Neural crest cell (in vitro differentiated cells): ENCODE results near the gene OPN5. TPM values are rescaled to one million over a fixed set of nuclear protein-coding genes. Genes with fewer than 3 reads are reported as not detected.

Source experiments
- DNase-seq: peaks from one replicate; pipeline ENCODE4 v3.0.0; 2021; ENCODE audit warnings: low read depth, mixed read lengths, low spot score
- H3K27ac Mint-ChIP-seq: one replicate; pipeline ENCODE4 v1.8.0; 2021; ENCODE audit warnings: mild to moderate bottlenecking, mixed read lengths; ENCODE audit not compliant: unreplicated experiment
- H3K27me3 Mint-ChIP-seq: 2 replicates; pipeline ENCODE4 v1.8.0; 2021; ENCODE audit warnings: low read depth, mild to moderate bottlenecking, mixed read lengths
- H3K36me3 Mint-ChIP-seq: 2 replicates; pipeline ENCODE4 v1.8.0; 2021; ENCODE audit warnings: low read depth, mild to moderate bottlenecking, mixed read lengths
- H3K4me1 Mint-ChIP-seq: 2 replicates; pipeline ENCODE4 v1.8.0; 2021; ENCODE audit warnings: mixed read lengths
- H3K4me3 Mint-ChIP-seq: one replicate; pipeline ENCODE4 v1.8.0; 2021; ENCODE audit warnings: mild to moderate bottlenecking, mixed read lengths
- H3K9me3 Mint-ChIP-seq: 2 replicates; pipeline ENCODE4 v1.8.0; 2021; ENCODE audit warnings: mixed read lengths
- CTCF ChIP-seq: fragments of 200-600 bp; sonication (generic); conservative IDR thresholded peaks from 2 replicates; pipeline ENCODE4 v1.5.0; 2021; ENCODE audit warnings: antibody characterized with exemption, mild to moderate bottlenecking
- total RNA-seq: library from RNA; stranded (reverse); gene quantifications from 2 replicates; pipeline ENCODE4 v1.2.1, GENCODE V29; 2021

The OPN5 gene
- total RNA-seq, 1 donor from 2014 or later, result not detected

- TF ChIP-seq CTCF, result no peak
- Mint-ChIP-seq H3K4me1 (peaks cover 7% of the 10 kb centered on the region), H3K36me3 (no peaks in the 10 kb centered on the region), H3K9me3 (peaks cover 7% of the 10 kb centered on the region), H3K4me3 (no peak overlapping the region), H3K27me3 (no peaks in the 10 kb centered on the region), H3K27ac (no peak overlapping the region)
- DNase-seq, result no peak
Observed at GRCh38 chr6:47809873-47810272, 28.0 kb downstream of the OPN5 start.

DNA sequence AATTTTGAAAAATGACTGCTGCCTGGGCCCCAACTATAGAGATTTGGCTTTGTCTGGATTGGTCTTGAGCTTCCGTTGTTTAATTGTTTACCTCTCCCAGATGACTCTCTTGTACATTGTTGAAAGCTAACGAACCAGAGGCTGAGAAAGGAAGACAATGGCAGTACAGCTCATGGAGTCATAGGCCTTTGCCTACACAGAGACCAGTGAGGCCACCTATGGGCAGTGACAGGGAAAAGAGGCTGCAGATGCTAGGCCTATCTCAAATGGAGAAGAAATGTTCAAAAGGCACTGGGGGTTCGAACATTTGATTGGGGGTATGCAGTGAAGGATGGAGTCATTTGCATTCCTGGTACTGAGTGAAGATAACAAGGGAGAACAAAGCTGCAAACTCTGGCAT lies 29.1 kb downstream of the OPN5 start:
- Mint-ChIP-seq H3K4me1 (peaks cover 7% of the 10 kb centered on the region), H3K27me3 (no peaks in the 10 kb centered on the region), H3K4me3 (no peak overlapping the region), H3K9me3 (peaks cover 7% of the 10 kb centered on the region), H3K36me3 (no peaks in the 10 kb centered on the region), H3K27ac (no peak overlapping the region)
- TF ChIP-seq CTCF, result no peak
- no peak for DNase-seq

- H3K9me3 Mint-ChIP-seq, result peaks cover 7% of the 10 kb centered on the region
- peaks cover 7% of the 10 kb centered on the region for H3K4me1 Mint-ChIP-seq
- H3K36me3 Mint-ChIP-seq, result no peaks in the 10 kb centered on the region
- H3K27me3 Mint-ChIP-seq, result no peaks in the 10 kb centered on the region
- H3K27ac Mint-ChIP-seq, result no peak overlapping the region
- TF ChIP-seq CTCF, result no peak
- no peak for DNase-seq
- no peak overlapping the region for H3K4me3 Mint-ChIP-seq
Observed at GRCh38 chr6:47811443-47811842, 29.6 kb downstream of the OPN5 start.

GRCh38 chr6:47817749-47818148 lies 35.9 kb downstream of the OPN5 start:
- peaks cover 9% of the 10 kb centered on the region for H3K9me3 Mint-ChIP-seq
- TF ChIP-seq CTCF, result no peak
- no peaks in the 10 kb centered on the region for H3K36me3 Mint-ChIP-seq
- H3K27me3 Mint-ChIP-seq, result no peaks in the 10 kb centered on the region
- no peak for DNase-seq
- peak overlapping the region; percentile 68 for H3K27ac Mint-ChIP-seq
- peaks cover 8% of the 10 kb centered on the region for H3K4me1 Mint-ChIP-seq
- H3K4me3 Mint-ChIP-seq, result no peak overlapping the region

GRCh38 chr6:47819461-47819860 lies 37.6 kb downstream of the OPN5 start:
- Mint-ChIP-seq H3K4me1 (peaks cover 8% of the 10 kb centered on the region), H3K27ac (no peak overlapping the region), H3K36me3 (no peaks in the 10 kb centered on the region)

More at GRCh38 chr6:47819461-47819860, 37.6 kb downstream of the OPN5 start:
- no peaks in the 10 kb centered on the region for H3K27me3 Mint-ChIP-seq
- TF ChIP-seq CTCF, result no peak
- DNase-seq, result no peak
- peaks cover 9% of the 10 kb centered on the region for H3K9me3 Mint-ChIP-seq
- no peak overlapping the region for H3K4me3 Mint-ChIP-seq
